Neutrophil (primary cell): ENCODE measurements around the gene FGF22.
"Not testable (repeated sequence)": the region's sequence is repeated elsewhere in the genome, so short reads cannot be mapped to it uniquely, and the experiment has no call there.

ENCODE experiments used
- H3K27ac ChIP-seq: fragments of 200-600 bp; sonication (generic); 2 replicates; pipeline ENCODE4 v1.5.1; 2016; ENCODE audit warnings: mild to moderate bottlenecking, moderate library complexity
- H3K27me3 ChIP-seq: fragments of 200-600 bp; sonication (generic); 2 replicates; pipeline ENCODE4 v1.6.0; 2016; ENCODE audit warnings: mild to moderate bottlenecking
- H3K36me3 ChIP-seq: fragments of 200-600 bp; sonication (generic); 2 replicates; pipeline ENCODE4 v1.5.1; 2017
- H3K4me1 ChIP-seq, 2 experiments: fragments of 200-600 bp in 1 of 2; sonication (generic) in 1 of 2; 1 replicate in 1 of 2; 2 replicates in 1 of 2; pipeline versions ENCODE4 v1.5.1 to v1.6.1; 2013 to 2016; ENCODE audit warnings: low read depth in 1 of 2, low read length in 1 of 2, mild to moderate bottlenecking in 1 of 2, moderate library complexity in 1 of 2; ENCODE audit not compliant: control insufficient read depth in 1 of 2, insufficient read depth in 1 of 2
- H3K4me3 ChIP-seq, 2 experiments: fragments of 200-600 bp in 1 of 2; sonication (generic) in 1 of 2; 1 replicate in 1 of 2; 2 replicates in 1 of 2; pipeline ENCODE4 v1.5.1; 2013 to 2016; ENCODE audit warnings: low read depth in 1 of 2, low read length in 1 of 2, mild to moderate bottlenecking in 1 of 2, moderate library complexity in 1 of 2
- H3K9me3 ChIP-seq: fragments of 200-600 bp; sonication (generic); 2 replicates; pipeline ENCODE4 v1.5.1; 2016
- TF ChIP-seq, protein P1 (sequence below): fragments of 200-600 bp; sonication (generic); IDR thresholded peaks from 2 replicates; pipeline ENCODE4 v1.5.1; 2016; ENCODE audit warnings: antibody characterized with exemption

The FGF22 gene

DNA sequence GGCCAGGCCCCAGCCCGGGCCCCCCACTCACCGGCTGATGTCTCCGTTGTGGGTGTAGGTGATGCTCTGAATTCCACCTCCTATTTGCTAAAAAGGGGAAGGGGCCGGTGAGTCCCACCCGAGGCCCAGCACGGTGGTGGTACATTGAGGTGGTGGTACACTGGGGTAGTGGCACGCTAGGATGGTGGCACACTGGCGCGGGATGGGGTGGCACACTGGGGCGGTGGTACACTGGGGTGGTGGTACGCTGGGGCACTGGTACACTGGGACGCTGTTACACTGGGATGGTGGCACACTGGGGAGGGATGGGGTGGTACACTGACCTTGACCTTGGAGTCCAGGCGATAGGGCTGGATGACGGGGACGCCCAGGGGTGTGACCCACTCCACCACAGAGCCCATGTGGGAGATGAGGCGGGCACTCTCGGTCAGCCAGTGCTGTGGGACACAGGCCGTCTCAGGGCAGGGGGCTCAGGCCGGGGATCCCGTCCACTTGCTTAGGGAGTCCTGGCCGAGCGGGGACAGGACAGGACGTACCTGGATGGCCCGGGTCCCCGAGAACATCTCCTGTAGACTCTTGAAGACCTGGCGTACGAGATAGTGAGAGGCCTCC lies 20.9 kb upstream of the FGF22 start:
- H3K9me3 ChIP-seq = no peaks in the 10 kb centered on the region
- peaks cover 67% of the 10 kb centered on the region for H3K36me3 ChIP-seq
- no peak overlapping the region for H3K27ac ChIP-seq
- peaks cover 34% of the 10 kb centered on the region for H3K27me3 ChIP-seq
- H3K4me3 ChIP-seq = no peak overlapping the region
- TF ChIP-seq, protein P1, sequence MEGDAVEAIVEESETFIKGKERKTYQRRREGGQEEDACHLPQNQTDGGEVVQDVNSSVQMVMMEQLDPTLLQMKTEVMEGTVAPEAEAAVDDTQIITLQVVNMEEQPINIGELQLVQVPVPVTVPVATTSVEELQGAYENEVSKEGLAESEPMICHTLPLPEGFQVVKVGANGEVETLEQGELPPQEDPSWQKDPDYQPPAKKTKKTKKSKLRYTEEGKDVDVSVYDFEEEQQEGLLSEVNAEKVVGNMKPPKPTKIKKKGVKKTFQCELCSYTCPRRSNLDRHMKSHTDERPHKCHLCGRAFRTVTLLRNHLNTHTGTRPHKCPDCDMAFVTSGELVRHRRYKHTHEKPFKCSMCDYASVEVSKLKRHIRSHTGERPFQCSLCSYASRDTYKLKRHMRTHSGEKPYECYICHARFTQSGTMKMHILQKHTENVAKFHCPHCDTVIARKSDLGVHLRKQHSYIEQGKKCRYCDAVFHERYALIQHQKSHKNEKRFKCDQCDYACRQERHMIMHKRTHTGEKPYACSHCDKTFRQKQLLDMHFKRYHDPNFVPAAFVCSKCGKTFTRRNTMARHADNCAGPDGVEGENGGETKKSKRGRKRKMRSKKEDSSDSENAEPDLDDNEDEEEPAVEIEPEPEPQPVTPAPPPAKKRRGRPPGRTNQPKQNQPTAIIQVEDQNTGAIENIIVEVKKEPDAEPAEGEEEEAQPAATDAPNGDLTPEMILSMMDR = no peak
- H3K4me1 ChIP-seq = no peaks in the 10 kb centered on the region

DNA sequence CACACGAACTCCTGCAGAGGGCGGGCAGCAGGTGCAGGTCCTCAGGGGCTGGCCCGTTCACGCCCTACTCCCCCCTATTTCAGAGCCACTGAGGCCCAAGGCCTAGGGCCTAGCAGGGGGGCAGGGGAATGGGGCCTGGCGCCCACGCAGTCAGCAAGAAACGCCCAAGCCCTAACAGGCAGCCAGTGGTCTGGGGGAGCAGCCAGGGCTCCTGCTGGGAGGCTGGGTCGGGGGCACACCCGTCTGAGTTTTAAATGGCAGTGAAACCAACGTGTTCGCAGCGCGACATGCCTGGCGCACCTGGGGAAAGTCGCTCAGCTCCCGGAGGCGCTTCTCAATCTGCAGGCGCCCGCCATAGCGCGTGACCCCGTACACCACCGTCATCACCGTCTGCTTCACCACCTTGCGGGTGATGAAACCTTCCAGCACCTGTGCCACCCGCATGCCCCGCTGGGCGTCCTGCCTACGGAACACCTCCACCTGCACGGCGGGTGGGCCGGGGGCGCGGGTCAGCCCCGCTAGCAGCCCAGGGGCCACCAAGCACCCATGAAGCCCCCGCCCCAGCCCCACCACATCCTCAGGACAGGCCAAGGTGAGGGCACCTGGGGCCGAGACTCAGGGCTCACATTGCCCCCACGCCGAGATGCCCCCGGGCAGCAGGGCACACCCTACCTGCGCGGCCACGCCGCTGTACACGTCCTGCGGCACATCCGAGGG lies 20.2 kb upstream of the FGF22 start:
- no peaks in the 10 kb centered on the region for H3K9me3 ChIP-seq
- H3K4me1 ChIP-seq = no peaks in the 10 kb centered on the region
- H3K4me3 ChIP-seq = no peak overlapping the region
- TF ChIP-seq, protein P1 = no peak
- H3K36me3 ChIP-seq = peaks cover 73% of the 10 kb centered on the region
- H3K27ac ChIP-seq = no peak overlapping the region
- H3K27me3 ChIP-seq = peaks cover 27% of the 10 kb centered on the region

GRCh38 chr19:620166-620862 lies 19.4 kb upstream of the FGF22 start:
- peaks cover 81% of the 10 kb centered on the region for H3K36me3 ChIP-seq
- H3K27ac ChIP-seq = no peak overlapping the region
- no peaks in the 10 kb centered on the region for H3K9me3 ChIP-seq
- no peak overlapping the region for H3K4me3 ChIP-seq
- TF ChIP-seq, protein P1 = no peak
- no peaks in the 10 kb centered on the region for H3K4me1 ChIP-seq
- H3K27me3 ChIP-seq = peaks cover 18% of the 10 kb centered on the region

GRCh38 chr19:621191-621590 lies 18.5 kb upstream of the FGF22 start:
- H3K27me3 ChIP-seq = peaks cover 12% of the 10 kb centered on the region
- not testable (repeated sequence) for H3K27ac ChIP-seq, H3K9me3 ChIP-seq, H3K4me1 ChIP-seq, H3K4me3 ChIP-seq
- H3K36me3 ChIP-seq = peaks cover 81% of the 10 kb centered on the region

DNA sequence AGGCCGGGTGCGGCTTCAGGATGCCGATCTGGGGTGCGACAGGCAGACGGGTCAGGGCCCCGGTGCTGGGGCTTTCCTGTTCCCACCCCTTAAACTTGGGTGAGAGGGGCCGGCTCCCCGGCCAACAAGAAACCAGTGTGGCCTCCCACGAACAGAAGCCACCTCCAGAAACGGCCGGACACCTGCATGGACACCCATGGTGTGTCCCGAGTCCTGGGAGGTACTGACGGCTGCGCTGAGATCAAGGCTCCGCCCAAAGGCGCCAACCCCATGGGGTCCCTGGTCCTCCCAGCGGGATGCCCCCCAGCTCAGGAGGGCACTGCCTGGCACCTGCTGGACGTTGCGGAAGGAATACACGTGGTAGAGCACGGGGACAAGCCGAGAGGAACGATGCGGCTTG lies 17.9 kb upstream of the FGF22 start:
- H3K4me1 ChIP-seq = no peaks in the 10 kb centered on the region
- no peak overlapping the region for H3K4me3 ChIP-seq
- H3K9me3 ChIP-seq = no peaks in the 10 kb centered on the region
- peaks cover 6% of the 10 kb centered on the region for H3K27me3 ChIP-seq
- TF ChIP-seq, protein P1 = no peak
- H3K36me3 ChIP-seq = peaks cover 80% of the 10 kb centered on the region
- H3K27ac ChIP-seq = no peak overlapping the region

- Histone ChIP-seq H3K27me3 (no peaks in the 10 kb centered on the region), H3K27ac (no peak overlapping the region), H3K36me3 (peaks cover 72% of the 10 kb centered on the region), H3K4me1 (no peaks in the 10 kb centered on the region), H3K4me3 (no peak overlapping the region), H3K9me3 (no peaks in the 10 kb centered on the region)
- TF ChIP-seq, protein P1 = no peak
Observed at GRCh38 chr19:622666-623065, 17.0 kb upstream of the FGF22 start.
